ENCODE results near the gene NME7. TPM values are rescaled to one million over a fixed set of nuclear protein-coding genes. Genes with fewer than 3 reads are reported as not detected.

Gene NME7
- total RNA-seq, 1 experiment from 2014 or later, result 34.2 TPM

DNA sequence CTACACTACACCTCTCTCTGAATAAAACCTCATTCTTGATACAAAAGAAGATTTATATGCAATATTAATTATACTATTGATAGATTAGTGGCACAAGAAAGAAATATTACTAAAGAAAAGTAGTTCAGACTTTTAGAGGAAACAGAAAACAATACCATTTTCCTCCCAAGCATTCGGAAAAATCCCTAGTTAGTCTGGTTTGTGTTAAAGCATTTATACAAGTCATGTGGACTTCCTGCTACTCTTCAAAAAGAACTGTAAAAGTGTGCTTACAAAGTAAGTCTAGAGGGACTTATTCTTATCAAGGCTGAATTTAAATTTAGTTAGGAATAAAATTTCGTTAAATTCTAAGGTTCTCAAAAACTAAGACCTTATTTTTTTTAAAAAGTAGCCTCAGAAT, 132.0 kb downstream of the NME7 start:
- POLR2A ChIA-PET (ENCODE audit: low non-redundant PET), result no interaction called here
- no peaks in the 10 kb centered on the region for H3K4me1 ChIP-seq (ENCODE audit: insufficient read depth, low read length, poor library complexity, severe bottlenecking)
- H3K4me3 ChIP-seq (ENCODE audit: low read depth, low read length, poor library complexity, severe bottlenecking), result no peak overlapping the region
- no peaks in the 10 kb centered on the region for H3K36me3 ChIP-seq (ENCODE audit: insufficient read depth, low read length, poor library complexity, severe bottlenecking)
- H3K9me3 ChIP-seq (ENCODE audit: low read depth, low read length, poor library complexity, severe bottlenecking), result no peaks in the 10 kb centered on the region
- no peak for DNase-seq (ENCODE audit: low spot score)
- no peaks in the 10 kb centered on the region for H3K27me3 ChIP-seq (replicated peaks; ENCODE audit: insufficient read depth, low read depth, low read length, poor library complexity)
- no peak overlapping the region for H3K27ac ChIP-seq (ENCODE audit: low read depth, low read length, poor library complexity, severe bottlenecking)
- no peak for TF ChIP-seq EZH2 (IDR thresholded peaks at IDR 0.05; ENCODE audit: borderline replicate concordance, low read depth, low read length, poor library complexity, severe bottlenecking)
- TF ChIP-seq, protein P1, sequence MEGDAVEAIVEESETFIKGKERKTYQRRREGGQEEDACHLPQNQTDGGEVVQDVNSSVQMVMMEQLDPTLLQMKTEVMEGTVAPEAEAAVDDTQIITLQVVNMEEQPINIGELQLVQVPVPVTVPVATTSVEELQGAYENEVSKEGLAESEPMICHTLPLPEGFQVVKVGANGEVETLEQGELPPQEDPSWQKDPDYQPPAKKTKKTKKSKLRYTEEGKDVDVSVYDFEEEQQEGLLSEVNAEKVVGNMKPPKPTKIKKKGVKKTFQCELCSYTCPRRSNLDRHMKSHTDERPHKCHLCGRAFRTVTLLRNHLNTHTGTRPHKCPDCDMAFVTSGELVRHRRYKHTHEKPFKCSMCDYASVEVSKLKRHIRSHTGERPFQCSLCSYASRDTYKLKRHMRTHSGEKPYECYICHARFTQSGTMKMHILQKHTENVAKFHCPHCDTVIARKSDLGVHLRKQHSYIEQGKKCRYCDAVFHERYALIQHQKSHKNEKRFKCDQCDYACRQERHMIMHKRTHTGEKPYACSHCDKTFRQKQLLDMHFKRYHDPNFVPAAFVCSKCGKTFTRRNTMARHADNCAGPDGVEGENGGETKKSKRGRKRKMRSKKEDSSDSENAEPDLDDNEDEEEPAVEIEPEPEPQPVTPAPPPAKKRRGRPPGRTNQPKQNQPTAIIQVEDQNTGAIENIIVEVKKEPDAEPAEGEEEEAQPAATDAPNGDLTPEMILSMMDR (conservative IDR thresholded peaks at IDR 0.05; ENCODE audit: low read depth, low read length), result no peak
- CTCF ChIA-PET, result no interaction called here
- no TSS peak for BruUV-seq (replicated peaks)
- intact Hi-C loops (cut with micrococcal nuclease; ENCODE audit: unreplicated experiment), result no loop called here

DNA sequence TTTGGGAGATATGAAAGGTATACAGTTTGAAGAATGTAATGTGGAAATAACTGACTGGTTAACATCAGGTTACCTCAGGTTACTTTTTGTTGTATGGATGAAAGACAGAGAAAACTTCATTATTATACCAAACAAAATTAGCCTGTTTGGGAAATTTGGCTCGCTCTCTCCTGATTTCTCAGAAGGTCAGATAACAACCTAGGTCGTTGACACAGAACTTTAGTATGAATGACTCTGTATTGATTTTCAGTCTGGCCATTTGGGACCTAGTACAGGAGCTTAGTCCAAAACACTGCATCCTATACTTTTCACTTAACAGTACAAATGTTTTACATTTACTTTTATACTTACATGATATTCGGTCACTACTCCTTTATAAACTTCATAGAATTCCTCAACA, 132.8 kb downstream of the NME7 start:
- Histone ChIP-seq H3K27ac (ENCODE audit: low read depth, low read length, poor library complexity, severe bottlenecking) (no peak overlapping the region), H3K9me3 (ENCODE audit: low read depth, low read length, poor library complexity, severe bottlenecking) (no peaks in the 10 kb centered on the region), H3K36me3 (ENCODE audit: insufficient read depth, low read length, poor library complexity, severe bottlenecking) (no peaks in the 10 kb centered on the region), H3K4me3 (ENCODE audit: low read depth, low read length, poor library complexity, severe bottlenecking) (no peak overlapping the region), H3K4me1 (ENCODE audit: insufficient read depth, low read length, poor library complexity, severe bottlenecking) (no peaks in the 10 kb centered on the region), H3K27me3 (replicated peaks; ENCODE audit: insufficient read depth, low read depth, low read length, poor library complexity) (no peaks in the 10 kb centered on the region)
- CTCF ChIA-PET, result no interaction called here
- TF ChIP-seq EZH2 (IDR thresholded peaks at IDR 0.05; ENCODE audit: borderline replicate concordance, low read depth, low read length, poor library complexity, severe bottlenecking), result no peak
- intact Hi-C loops (cut with micrococcal nuclease; ENCODE audit: unreplicated experiment), result no loop called here
- no peak for DNase-seq (ENCODE audit: low spot score)
- no TSS peak for BruUV-seq (replicated peaks)
- POLR2A ChIA-PET (ENCODE audit: low non-redundant PET), result no interaction called here

DNA sequence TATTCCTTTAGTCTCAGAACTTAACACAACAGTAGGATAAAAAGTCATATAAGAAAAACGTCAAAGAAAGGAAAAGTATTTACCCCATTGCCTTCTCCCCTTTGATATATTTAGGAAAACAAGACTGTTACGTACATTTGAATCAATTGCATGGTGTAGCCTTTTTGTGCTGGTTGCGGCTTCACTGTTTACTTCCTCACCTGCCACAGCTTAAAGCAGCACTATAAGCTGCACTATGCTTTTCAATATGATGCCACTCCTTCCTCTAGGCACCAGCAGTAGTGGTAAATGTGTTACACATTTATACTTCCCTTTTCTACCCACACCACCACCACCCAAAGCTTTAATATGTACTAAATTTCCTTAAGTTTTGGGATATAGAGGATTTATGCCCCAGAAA, 150.0 kb downstream of the NME7 start:
- BruUV-seq (replicated peaks), result no TSS peak
- ChIA-PET POLR2A (ENCODE audit: low non-redundant PET) (interaction anchor here (0.6 kb wide), 1 partner anchor 26 kb away, joined by 3 read pairs; no protein-coding TSS in a partner anchor), CTCF (no interaction called here)
- Histone ChIP-seq H3K27ac (ENCODE audit: low read depth, low read length, poor library complexity, severe bottlenecking) (no peak overlapping the region), H3K27me3 (replicated peaks; ENCODE audit: insufficient read depth, low read depth, low read length, poor library complexity) (no peaks in the 10 kb centered on the region), H3K9me3 (ENCODE audit: low read depth, low read length, poor library complexity, severe bottlenecking) (no peaks in the 10 kb centered on the region), H3K4me1 (ENCODE audit: insufficient read depth, low read length, poor library complexity, severe bottlenecking) (no peaks in the 10 kb centered on the region), H3K4me3 (ENCODE audit: low read depth, low read length, poor library complexity, severe bottlenecking) (no peak overlapping the region), H3K36me3 (ENCODE audit: insufficient read depth, low read length, poor library complexity, severe bottlenecking) (no peaks in the 10 kb centered on the region)
- no peak for DNase-seq (ENCODE audit: low spot score)
- intact Hi-C loops (cut with micrococcal nuclease; ENCODE audit: unreplicated experiment), result no loop called here
- no peak for TF ChIP-seq EZH2 (IDR thresholded peaks at IDR 0.05; ENCODE audit: borderline replicate concordance, low read depth, low read length, poor library complexity, severe bottlenecking)
- TF ChIP-seq, protein P1 (conservative IDR thresholded peaks at IDR 0.05; ENCODE audit: low read depth, low read length), result no peak

DNA sequence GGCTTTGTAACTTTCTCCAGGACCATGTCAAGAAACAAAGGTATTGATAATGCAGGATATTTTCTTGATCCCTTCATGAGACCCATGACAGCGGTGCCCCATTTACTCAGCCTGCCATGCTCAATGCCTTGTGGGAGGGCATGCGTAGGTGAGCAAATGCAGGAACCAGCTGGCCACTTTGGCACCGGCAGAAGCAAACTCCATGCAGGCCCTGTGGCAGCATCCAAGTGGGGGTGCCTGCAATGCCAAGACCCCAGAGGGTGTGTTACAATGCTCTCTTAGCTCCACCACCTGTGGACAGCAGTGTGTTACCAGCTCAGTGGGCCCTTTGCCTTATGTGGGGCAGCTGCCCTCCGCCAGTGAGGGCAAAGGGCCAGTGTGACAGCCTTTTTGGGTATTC, 153.0 kb downstream of the NME7 start:
- intact Hi-C loops (cut with micrococcal nuclease; ENCODE audit: unreplicated experiment), result no loop called here
- CTCF ChIA-PET, result no interaction called here
- no peak overlapping the region for H3K27ac ChIP-seq (ENCODE audit: low read depth, low read length, poor library complexity, severe bottlenecking)
- no peaks in the 10 kb centered on the region for H3K27me3 ChIP-seq (replicated peaks; ENCODE audit: insufficient read depth, low read depth, low read length, poor library complexity)
- no peak overlapping the region for H3K4me3 ChIP-seq (ENCODE audit: low read depth, low read length, poor library complexity, severe bottlenecking)
- H3K9me3 ChIP-seq (ENCODE audit: low read depth, low read length, poor library complexity, severe bottlenecking), result no peaks in the 10 kb centered on the region
- TF ChIP-seq, protein P1 (conservative IDR thresholded peaks at IDR 0.05; ENCODE audit: low read depth, low read length), result no peak
- TF ChIP-seq EZH2 (IDR thresholded peaks at IDR 0.05; ENCODE audit: borderline replicate concordance, low read depth, low read length, poor library complexity, severe bottlenecking), result no peak
- POLR2A ChIA-PET (ENCODE audit: low non-redundant PET), result no interaction called here
- no peaks in the 10 kb centered on the region for H3K36me3 ChIP-seq (ENCODE audit: insufficient read depth, low read length, poor library complexity, severe bottlenecking)
- no TSS peak for BruUV-seq (replicated peaks)
- no peaks in the 10 kb centered on the region for H3K4me1 ChIP-seq (ENCODE audit: insufficient read depth, low read length, poor library complexity, severe bottlenecking)
- no peak for DNase-seq (ENCODE audit: low spot score)

Data from A673 (cell line).